GM21825 (cell line): ENCODE data around the gene LDLRAP1.

Experiments
- ATAC-seq: cut with Tn5 transposase; IDR thresholded peaks from one replicate; pipeline ENCODE4 v1.9.1; 2021; ENCODE audit warnings: mild to moderate bottlenecking, moderate library complexity; ENCODE audit not compliant: unreplicated experiment

The LDLRAP1 gene

GRCh38 chr1:25541889-25542658 lies 1.3 kb upstream of the LDLRAP1 start:
- ATAC-seq: no peak

GRCh38 chr1:25543005-25543424 lies 391 bp upstream of the LDLRAP1 start:
- no peak for ATAC-seq

- no peak for ATAC-seq
These were observed 898 bp downstream of the LDLRAP1 start for GRCh38 chr1:25544243-25544764.

GRCh38 chr1:25544819-25545218 lies 1.4 kb downstream of the LDLRAP1 start:
- no peak for ATAC-seq

- no peak for ATAC-seq
These were observed 2.4 kb downstream of the LDLRAP1 start for GRCh38 chr1:25545767-25546166.

- no peak for ATAC-seq
These were observed 2.8 kb downstream of the LDLRAP1 start for GRCh38 chr1:25546193-25546592.

- no peak for ATAC-seq
These were observed 5.2 kb downstream of the LDLRAP1 start for GRCh38 chr1:25548601-25549000.

GRCh38 chr1:25549273-25550154 lies 6.1 kb downstream of the LDLRAP1 start:
- ATAC-seq: peak; percentile 86

- no peak for ATAC-seq
These were observed 6.7 kb downstream of the LDLRAP1 start for GRCh38 chr1:25550155-25550506.

- ATAC-seq: no peak
These were observed 7.4 kb downstream of the LDLRAP1 start for GRCh38 chr1:25550683-25551310.

- ATAC-seq: no peak
These were observed 10.5 kb downstream of the LDLRAP1 start for GRCh38 chr1:25553749-25554429.

- ATAC-seq: no peak
These were observed 11.0 kb downstream of the LDLRAP1 start for GRCh38 chr1:25554430-25554780.

- ATAC-seq: no peak
These were observed 11.7 kb downstream of the LDLRAP1 start for GRCh38 chr1:25554886-25555752.

- ATAC-seq: no peak
These were observed 12.3 kb downstream of the LDLRAP1 start for GRCh38 chr1:25555753-25556092.

- ATAC-seq: no peak
These were observed 12.8 kb downstream of the LDLRAP1 start for GRCh38 chr1:25556132-25556670.

GRCh38 chr1:25556791-25557476 lies 13.5 kb downstream of the LDLRAP1 start:
- no peak for ATAC-seq

GRCh38 chr1:25557543-25557942 lies 14.1 kb downstream of the LDLRAP1 start:
- no peak for ATAC-seq

GRCh38 chr1:25559031-25559430 lies 15.6 kb downstream of the LDLRAP1 start:
- no peak for ATAC-seq

- no peak for ATAC-seq
These were observed 16.6 kb downstream of the LDLRAP1 start for GRCh38 chr1:25560001-25560400.
